Lower leg skin (tissue), 4 donors: ENCODE data around the gene BPIFB1. TPM values are rescaled to one million over a fixed set of nuclear protein-coding genes. Genes with fewer than 3 reads are reported as not detected.

ENCODE experiments used
- DNase-seq, 2 donors: peaks; one replicate each; pipeline ENCODE4 v3.0.0-alpha.2; 2019; ENCODE audit warnings: low spot score in 2 of 2
- H3K4me3 ChIP-seq: fragments of 200-600 bp; sonication (generic); 2 replicates; pipeline ENCODE4 v1.5.1; 2017; ENCODE audit warnings: mild to moderate bottlenecking, low read depth; ENCODE audit not compliant: poor library complexity, severe bottlenecking
- POLR2A ChIP-seq, 2 donors: fragments of 450-650 bp; IDR thresholded peaks; one replicate each; pipeline ENCODE4 v1.6.1; 2016 to 2017; ENCODE audit warnings: antibody characterized with exemption in 2 of 2, mild to moderate bottlenecking in 1 of 2, moderate library complexity in 1 of 2
- WGBS, 2 donors: methylation state at CpG; one replicate each; pipeline ENCODE4 v1.1.5; 2018; 5-methylcytosine and 5-hydroxymethylcytosine counted together
- intact Hi-C: fragments of 100-400 bp; cut with DNase I; formaldehyde crosslinking; loops from one replicate; pipeline ENCODE4 v1.15.0; 2023; ENCODE audit warnings: low total_unique reads
- total RNA-seq, 4 donors: library from RNA; depleted of rRNA; stranded (reverse); fragments of >200 nt; gene quantifications; one replicate each; pipeline ENCODE4 v1.1.0, GENCODE V29; 2016
- TF ChIP-seq, protein P1 (sequence below), 3 donors: fragments of 450-650 bp; IDR thresholded peaks; one replicate each; pipeline ENCODE4 v1.5.1; 2016; ENCODE audit warnings: antibody characterized with exemption in 3 of 3, mild to moderate bottlenecking in 3 of 3, moderate library complexity in 2 of 3

The BPIFB1 gene
- total RNA-seq, 4 donors from 2014 or later, result not detected

DNA sequence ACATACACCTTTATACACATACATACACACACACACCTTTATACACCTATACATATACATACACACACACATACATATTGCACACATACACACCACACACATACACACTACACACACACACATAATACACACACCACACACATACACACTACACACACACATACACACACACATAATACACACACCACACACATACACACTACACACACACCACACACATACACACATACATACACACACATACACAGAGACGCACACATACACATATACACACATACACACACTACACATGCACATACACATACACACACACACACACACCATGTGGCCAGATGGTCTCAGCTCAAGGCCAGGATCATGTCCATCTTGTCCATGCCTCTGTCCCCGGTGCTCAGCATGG, 25.7 kb downstream of the BPIFB1 start:
- intact Hi-C loops, result no loop called here
- WGBS, 2 donors, result 94% methylated on average over 2 of the region's 2 CpGs
- no peak for DNase-seq
- no peak for TF ChIP-seq POLR2A (IDR thresholded peaks at IDR 0.05)
- TF ChIP-seq, protein P1, sequence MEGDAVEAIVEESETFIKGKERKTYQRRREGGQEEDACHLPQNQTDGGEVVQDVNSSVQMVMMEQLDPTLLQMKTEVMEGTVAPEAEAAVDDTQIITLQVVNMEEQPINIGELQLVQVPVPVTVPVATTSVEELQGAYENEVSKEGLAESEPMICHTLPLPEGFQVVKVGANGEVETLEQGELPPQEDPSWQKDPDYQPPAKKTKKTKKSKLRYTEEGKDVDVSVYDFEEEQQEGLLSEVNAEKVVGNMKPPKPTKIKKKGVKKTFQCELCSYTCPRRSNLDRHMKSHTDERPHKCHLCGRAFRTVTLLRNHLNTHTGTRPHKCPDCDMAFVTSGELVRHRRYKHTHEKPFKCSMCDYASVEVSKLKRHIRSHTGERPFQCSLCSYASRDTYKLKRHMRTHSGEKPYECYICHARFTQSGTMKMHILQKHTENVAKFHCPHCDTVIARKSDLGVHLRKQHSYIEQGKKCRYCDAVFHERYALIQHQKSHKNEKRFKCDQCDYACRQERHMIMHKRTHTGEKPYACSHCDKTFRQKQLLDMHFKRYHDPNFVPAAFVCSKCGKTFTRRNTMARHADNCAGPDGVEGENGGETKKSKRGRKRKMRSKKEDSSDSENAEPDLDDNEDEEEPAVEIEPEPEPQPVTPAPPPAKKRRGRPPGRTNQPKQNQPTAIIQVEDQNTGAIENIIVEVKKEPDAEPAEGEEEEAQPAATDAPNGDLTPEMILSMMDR (IDR thresholded peaks at IDR 0.05), result peak in 1 of 3 donors; percentile 67
- H3K4me3 ChIP-seq, result no peak overlapping the region

DNA sequence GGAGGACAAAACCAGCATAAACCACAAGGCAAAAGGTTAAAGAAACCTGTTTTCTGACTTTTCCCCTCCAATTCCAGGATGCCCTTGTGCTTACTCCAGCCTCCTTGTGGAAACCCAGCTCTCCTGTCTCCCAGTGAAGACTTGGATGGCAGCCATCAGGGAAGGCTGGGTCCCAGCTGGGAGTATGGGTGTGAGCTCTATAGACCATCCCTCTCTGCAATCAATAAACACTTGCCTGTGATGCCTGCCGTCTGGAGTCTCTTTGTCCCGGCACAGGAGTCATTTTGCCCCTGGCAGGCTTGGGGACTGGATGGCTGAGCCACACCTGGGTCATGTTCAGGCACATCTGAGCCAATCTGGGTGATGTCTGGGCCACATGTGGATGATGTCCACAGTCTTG, 26.6 kb downstream of the BPIFB1 start:
- no peak for DNase-seq
- H3K4me3 ChIP-seq, result no peak overlapping the region
- TF ChIP-seq, protein P1 (IDR thresholded peaks at IDR 0.05), result no peak
- no peak for TF ChIP-seq POLR2A (IDR thresholded peaks at IDR 0.05)
- WGBS, 2 donors, result 0 to 7% methylated on average over 1 to 2 of the region's 2 CpGs
- intact Hi-C loops, result no loop called here

DNA sequence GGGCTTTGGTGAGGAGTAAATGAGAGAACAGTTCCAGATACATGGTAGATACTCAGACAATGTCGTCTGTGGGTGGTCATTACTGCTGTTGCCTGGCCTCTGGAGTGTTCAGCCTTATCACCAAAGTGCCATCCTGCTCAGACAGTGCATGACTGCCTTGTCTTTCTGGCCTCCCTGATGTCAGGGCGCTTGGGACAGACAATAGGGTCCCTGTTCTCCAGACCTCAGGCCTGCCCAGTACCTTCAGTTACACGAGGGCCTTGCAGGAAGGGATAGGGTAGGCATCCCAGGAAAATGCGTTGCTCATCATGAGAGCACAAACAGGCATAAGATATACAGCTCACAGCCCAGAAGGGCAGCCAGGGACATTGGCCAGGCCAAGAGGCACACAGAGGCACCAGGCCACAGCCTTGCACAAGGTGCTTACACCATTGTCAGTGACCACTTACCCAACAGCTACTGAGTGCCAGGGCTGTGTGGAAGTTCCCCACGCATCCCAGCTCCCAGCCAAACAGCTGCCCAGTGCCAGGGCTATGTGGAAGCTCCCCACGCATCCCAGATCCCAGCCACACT, 27.4 kb downstream of the BPIFB1 start:
- WGBS, 2 donors, result 77 to 91% methylated on average over 5 to 6 of the region's 6 CpGs
- TF ChIP-seq POLR2A (IDR thresholded peaks at IDR 0.05), result no peak
- TF ChIP-seq, protein P1 (IDR thresholded peaks at IDR 0.05), result no peak
- no peak for DNase-seq
- intact Hi-C loops, result no loop called here
- H3K4me3 ChIP-seq, result no peak overlapping the region

DNA sequence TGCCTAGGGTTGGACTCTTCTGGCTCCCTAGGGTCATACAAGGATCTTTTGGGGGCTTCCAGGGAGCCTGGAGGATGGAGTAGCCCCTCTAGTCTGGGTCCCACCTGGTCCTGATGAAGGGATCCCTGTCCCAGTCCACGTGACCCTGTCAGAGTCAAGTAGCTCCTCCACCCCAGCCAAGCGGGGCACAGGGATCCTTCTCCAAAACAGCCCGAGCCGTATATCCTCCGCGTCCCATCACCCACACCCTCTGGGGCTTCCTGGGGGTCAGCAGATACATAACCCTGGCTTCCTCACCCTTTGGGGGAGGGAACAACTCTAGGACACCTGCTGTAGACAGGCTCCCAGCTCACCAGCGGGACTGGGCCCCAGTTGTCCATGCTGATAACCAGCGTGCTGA, 28.0 kb downstream of the BPIFB1 start:
- TF ChIP-seq, protein P1 (IDR thresholded peaks at IDR 0.05), result no peak
- no peak for TF ChIP-seq POLR2A (IDR thresholded peaks at IDR 0.05)
- 87 to 89% methylated on average over 8 of the region's 8 CpGs for WGBS, 2 donors
- H3K4me3 ChIP-seq, result no peak overlapping the region
- DNase-seq, result no peak
- intact Hi-C loops, result no loop called here

DNA sequence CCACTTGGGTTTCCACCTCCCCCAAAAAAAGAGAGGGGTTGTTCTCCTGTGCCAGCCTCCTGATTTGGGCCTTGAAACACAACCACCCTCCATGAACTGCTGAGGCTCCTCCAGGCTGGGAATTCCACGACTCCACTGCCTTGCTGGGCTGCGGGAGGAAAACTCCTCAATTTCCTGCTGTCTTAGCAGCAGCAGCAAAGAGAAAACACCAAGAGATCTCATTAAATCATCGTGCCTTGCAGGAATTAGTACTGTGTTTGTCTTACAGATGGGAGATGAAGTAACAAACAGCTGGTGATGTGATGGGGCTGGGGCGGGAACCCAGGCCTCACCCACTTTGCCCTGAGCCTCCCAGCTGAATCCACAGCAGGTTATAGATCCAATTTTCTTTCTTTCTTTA, 29.0 kb downstream of the BPIFB1 start:
- TF ChIP-seq, protein P1 (IDR thresholded peaks at IDR 0.05), result no peak
- no peak for TF ChIP-seq POLR2A (IDR thresholded peaks at IDR 0.05)
- 57 to 58% methylated on average over 4 of the region's 4 CpGs for WGBS, 2 donors
- no peak overlapping the region for H3K4me3 ChIP-seq
- DNase-seq, result no peak
- intact Hi-C loops, result no loop called here

DNA sequence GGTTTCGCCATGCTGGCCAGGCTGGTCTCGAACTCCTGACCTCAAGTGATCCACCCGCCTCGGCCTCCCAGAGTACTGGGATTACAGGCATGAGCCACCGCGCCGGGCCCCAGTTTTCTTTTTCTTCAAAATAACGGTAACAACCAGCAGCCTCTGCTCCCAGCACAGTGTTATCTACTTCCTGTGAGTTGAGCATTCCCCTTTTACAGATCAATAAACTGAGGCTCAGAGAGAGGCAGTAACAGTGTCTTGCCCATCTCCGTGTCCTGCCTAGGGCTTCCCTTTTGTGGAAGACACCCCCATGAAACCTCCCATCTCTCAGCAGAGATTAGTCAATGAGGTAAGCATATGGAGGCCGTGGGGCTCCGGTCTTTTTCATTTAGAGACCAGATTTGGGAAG, 29.6 kb downstream of the BPIFB1 start:
- TF ChIP-seq, protein P1 (IDR thresholded peaks at IDR 0.05), result no peak
- no peak for TF ChIP-seq POLR2A (IDR thresholded peaks at IDR 0.05)
- intact Hi-C loops, result no loop called here
- WGBS, 2 donors, result 78 to 84% methylated on average over 11 of the region's 11 CpGs
- no peak overlapping the region for H3K4me3 ChIP-seq
- DNase-seq, result no peak
